Nucleus accumbens (tissue), 56 donors: ENCODE measurements around the gene UBE2L3.
"Not testable (repeated sequence)": the region's sequence is repeated elsewhere in the genome, so short reads cannot be mapped to it uniquely, and the experiment has no call there.

Experiments
- DNase-seq, 56 donors: peaks; one replicate each; lab custom pipeline; 2025; lab: John Stamatoyannopoulos, UW

UBE2L3 gene

GRCh38 chr22:21567456-21568346, at the start of gene UBE2L3:
Gene UBE2L3, plus strand, starts transcription at chr22:21567714. Its CDS starts 31 bp downstream, at chr22:21567745.
- DNase-seq = peak; percentile 4 to 87 (median 71)

GRCh38 chr22:21526705-21527500, 40.6 kb upstream of the UBE2L3 start:
- not testable (repeated sequence) for DNase-seq

GRCh38 chr22:21531525-21531924, 36.0 kb upstream of the UBE2L3 start:
- DNase-seq = not testable (repeated sequence)

GRCh38 chr22:21532863-21533648, 34.5 kb upstream of the UBE2L3 start:
- DNase-seq = not testable (repeated sequence)

GRCh38 chr22:21539862-21540261, 27.7 kb upstream of the UBE2L3 start:
- DNase-seq = not testable (repeated sequence)

GRCh38 chr22:21544432-21545322, 22.8 kb upstream of the UBE2L3 start:
- not testable (repeated sequence) for DNase-seq

- not testable (repeated sequence) for DNase-seq
Observed at GRCh38 chr22:21549558-21549957, 18.0 kb upstream of the UBE2L3 start.

GRCh38 chr22:21550008-21550677, 17.4 kb upstream of the UBE2L3 start:
- not testable (repeated sequence) for DNase-seq

GRCh38 chr22:21550678-21551047, 16.9 kb upstream of the UBE2L3 start:
- DNase-seq = not testable (repeated sequence)

- DNase-seq = not testable (repeated sequence)
Observed at GRCh38 chr22:21551361-21551760, 16.2 kb upstream of the UBE2L3 start, which contains the start of gene RIMBP3C. Gene RIMBP3C, minus strand, starts transcription at chr22:21551461. Its CDS starts 485 bp downstream, at chr22:21550976.

GRCh38 chr22:21559345-21560125, 8.0 kb upstream of the UBE2L3 start:
- DNase-seq = not testable (repeated sequence)

- not testable (repeated sequence) for DNase-seq
Observed at GRCh38 chr22:21560657-21561056, 6.9 kb upstream of the UBE2L3 start.

- DNase-seq = no peak
Observed at GRCh38 chr22:21563912-21564311, 3.6 kb upstream of the UBE2L3 start.

GRCh38 chr22:21564411-21564810, 3.1 kb upstream of the UBE2L3 start:
- DNase-seq = no peak

GRCh38 chr22:21568347-21569075, 997 bp downstream of the UBE2L3 start:
- DNase-seq = peak in 3 of 56 donors; percentile 8 to 21 (median 14)

GRCh38 chr22:21569076-21569427, 1.5 kb downstream of the UBE2L3 start:
- not testable (repeated sequence) for DNase-seq

GRCh38 chr22:21569459-21570170, 2.1 kb downstream of the UBE2L3 start:
- DNase-seq = no peak
